ENCODE measurements around the gene MALT1. TPM values are rescaled to one million over a fixed set of nuclear protein-coding genes. Genes with fewer than 3 reads are reported as not detected.

Gene MALT1
- polyA plus RNA-seq, 3 donors, result 18.3 to 24.9 (median 23.8) TPM

DNA sequence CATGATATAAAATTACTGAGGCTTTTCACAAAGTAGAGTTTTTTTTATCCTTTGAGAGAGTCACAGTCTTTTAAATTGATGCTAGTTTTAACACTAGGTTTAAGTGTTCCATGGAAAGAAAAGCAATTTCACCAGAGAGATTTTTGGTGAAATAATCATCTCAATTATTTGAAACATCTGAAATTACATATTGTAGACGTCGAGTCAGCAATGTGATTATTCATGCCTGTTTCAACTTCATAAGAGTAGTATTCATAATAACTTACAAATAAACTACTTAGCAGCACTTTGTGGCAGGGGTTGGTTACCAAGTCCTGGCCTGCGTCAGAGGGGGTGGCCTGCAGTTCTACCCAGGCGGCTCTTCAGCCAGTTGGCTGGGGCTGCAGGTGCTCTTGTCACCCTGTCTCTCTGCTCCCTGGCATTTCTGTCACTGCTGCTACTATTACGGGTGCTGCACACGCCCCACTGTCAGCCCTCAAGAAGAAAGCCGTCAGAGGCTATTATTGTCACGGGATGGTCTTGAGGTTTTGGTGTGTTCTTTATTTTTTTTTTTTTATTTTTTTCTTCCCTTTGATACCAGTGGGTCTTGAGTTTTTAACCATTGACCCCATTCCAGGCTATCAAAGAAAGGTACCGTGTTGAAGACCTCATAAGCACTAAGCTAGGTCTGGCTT lies 50.4 kb downstream of the MALT1 start:
- Histone ChIP-seq H3K9me3 (replicated peaks in 1 of 2; ENCODE audit: control insufficient read depth in 1 of 2, insufficient read depth in 1 of 2, low read length in 2 of 2) (no peaks in the 10 kb centered on the region), H3K79me2 (ENCODE audit: insufficient read depth, low read length) (no peaks in the 10 kb centered on the region), H3K4me3 (replicated peaks in 1 of 3; ENCODE audit: low read depth in 2 of 3, low read length in 3 of 3) (no peak overlapping the region), H3K9ac (ENCODE audit: insufficient read depth, low read length, poor library complexity, severe bottlenecking) (no peak overlapping the region), H4K20me1 (ENCODE audit: insufficient read depth, low read length) (no peaks in the 10 kb centered on the region), H3K4me1 (ENCODE audit: control insufficient read depth in 1 of 2, insufficient read depth in 2 of 2, low read length in 2 of 2) (no peaks in the 10 kb centered on the region), H3K36me3 (replicated peaks in 1 of 2; ENCODE audit: control insufficient read depth in 1 of 2, insufficient read depth in 2 of 2, low read length in 2 of 2) (peaks cover 27 to 94% of the 10 kb centered on the region in 2 donors), H3K27me3 (ENCODE audit: control insufficient read depth in 2 of 2, insufficient read depth in 2 of 2, low read length in 2 of 2) (no peaks in the 10 kb centered on the region), H3K27ac (ENCODE audit: low read depth in 1 of 2, low read length in 2 of 2) (no peak overlapping the region), H2AFZ (ENCODE audit: insufficient read depth, low read depth, low read length, poor library complexity, severe bottlenecking) (no peak overlapping the region), H3K4me2 (replicated peaks; ENCODE audit: extremely low read depth, low read length, poor library complexity, severe bottlenecking) (no peak overlapping the region)
- TF ChIP-seq, protein P1, sequence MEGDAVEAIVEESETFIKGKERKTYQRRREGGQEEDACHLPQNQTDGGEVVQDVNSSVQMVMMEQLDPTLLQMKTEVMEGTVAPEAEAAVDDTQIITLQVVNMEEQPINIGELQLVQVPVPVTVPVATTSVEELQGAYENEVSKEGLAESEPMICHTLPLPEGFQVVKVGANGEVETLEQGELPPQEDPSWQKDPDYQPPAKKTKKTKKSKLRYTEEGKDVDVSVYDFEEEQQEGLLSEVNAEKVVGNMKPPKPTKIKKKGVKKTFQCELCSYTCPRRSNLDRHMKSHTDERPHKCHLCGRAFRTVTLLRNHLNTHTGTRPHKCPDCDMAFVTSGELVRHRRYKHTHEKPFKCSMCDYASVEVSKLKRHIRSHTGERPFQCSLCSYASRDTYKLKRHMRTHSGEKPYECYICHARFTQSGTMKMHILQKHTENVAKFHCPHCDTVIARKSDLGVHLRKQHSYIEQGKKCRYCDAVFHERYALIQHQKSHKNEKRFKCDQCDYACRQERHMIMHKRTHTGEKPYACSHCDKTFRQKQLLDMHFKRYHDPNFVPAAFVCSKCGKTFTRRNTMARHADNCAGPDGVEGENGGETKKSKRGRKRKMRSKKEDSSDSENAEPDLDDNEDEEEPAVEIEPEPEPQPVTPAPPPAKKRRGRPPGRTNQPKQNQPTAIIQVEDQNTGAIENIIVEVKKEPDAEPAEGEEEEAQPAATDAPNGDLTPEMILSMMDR (IDR thresholded peaks at IDR 0.05), result no peak
- intact Hi-C loops (cut with micrococcal nuclease), result no loop called here
- no peak for DNase-seq
- Mint-ChIP-seq H3K27ac (no peak overlapping the region), H3K27me3 (ENCODE audit: low read depth in 3 of 3) (no peaks in the 10 kb centered on the region), H3K9me3 (no peaks in the 10 kb centered on the region), H3K4me3 (no peak overlapping the region), H3K36me3 (peaks cover 60 to 75% of the 10 kb centered on the region in 2 donors), H3K4me1 (no peaks in the 10 kb centered on the region)
- WGBS (ENCODE audit: insufficient coverage), result 70% methylated on average over 2 of the region's 9 CpGs

DNA sequence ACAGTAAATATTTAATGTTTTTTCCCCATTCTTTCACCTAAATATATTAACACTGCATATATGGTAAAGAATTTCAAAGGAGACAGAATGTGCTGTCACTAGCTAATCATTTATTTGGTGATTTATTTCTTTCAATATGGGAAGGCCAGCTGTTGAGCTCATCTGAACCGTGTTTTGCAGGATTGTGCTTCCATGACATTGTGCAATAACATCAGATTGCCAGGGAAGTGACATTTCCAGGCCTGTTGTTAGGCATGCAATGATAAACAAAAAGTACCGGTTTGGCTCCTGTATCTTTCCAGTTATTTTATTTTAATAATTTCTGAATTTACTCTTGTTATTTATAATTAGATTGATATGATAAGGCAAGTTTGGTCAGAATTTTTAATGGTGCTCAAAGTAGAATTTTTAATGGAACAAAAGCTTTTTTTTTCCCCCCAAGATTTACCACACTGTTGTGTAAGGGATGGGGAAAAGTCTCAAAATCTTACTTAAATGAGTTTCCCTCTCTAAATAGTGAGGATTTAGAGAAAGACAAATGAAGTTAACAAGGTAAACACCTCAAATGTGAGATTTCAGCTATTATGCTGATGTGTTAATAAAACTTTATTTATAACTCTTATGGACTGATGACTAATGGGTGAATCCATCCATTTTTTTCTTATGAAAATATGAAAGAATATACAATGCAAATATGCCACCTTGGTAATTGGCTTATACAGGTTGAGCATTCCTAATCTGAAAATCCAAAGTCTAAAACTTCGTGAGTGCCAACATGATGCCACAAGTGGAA lies 52.7 kb downstream of the MALT1 start:
- Mint-ChIP-seq H3K4me3 (no peak overlapping the region), H3K4me1 (no peaks in the 10 kb centered on the region), H3K27me3 (ENCODE audit: low read depth in 3 of 3) (no peaks in the 10 kb centered on the region), H3K36me3 (peaks cover 57 to 71% of the 10 kb centered on the region in 2 donors), H3K9me3 (no peaks in the 10 kb centered on the region), H3K27ac (no peak overlapping the region)
- Histone ChIP-seq H3K4me2 (replicated peaks; ENCODE audit: extremely low read depth, low read length, poor library complexity, severe bottlenecking) (no peak overlapping the region), H3K9me3 (replicated peaks in 1 of 2; ENCODE audit: control insufficient read depth in 1 of 2, insufficient read depth in 1 of 2, low read length in 2 of 2) (no peaks in the 10 kb centered on the region), H3K27me3 (ENCODE audit: control insufficient read depth in 2 of 2, insufficient read depth in 2 of 2, low read length in 2 of 2) (no peaks in the 10 kb centered on the region), H3K27ac (ENCODE audit: low read depth in 1 of 2, low read length in 2 of 2) (no peak overlapping the region), H3K4me1 (ENCODE audit: control insufficient read depth in 1 of 2, insufficient read depth in 2 of 2, low read length in 2 of 2) (no peaks in the 10 kb centered on the region), H3K36me3 (replicated peaks in 1 of 2; ENCODE audit: control insufficient read depth in 1 of 2, insufficient read depth in 2 of 2, low read length in 2 of 2) (peaks cover 14 to 88% of the 10 kb centered on the region in 2 donors), H4K20me1 (ENCODE audit: insufficient read depth, low read length) (no peaks in the 10 kb centered on the region), H3K4me3 (replicated peaks in 1 of 3; ENCODE audit: low read depth in 2 of 3, low read length in 3 of 3) (no peak overlapping the region), H3K9ac (ENCODE audit: insufficient read depth, low read length, poor library complexity, severe bottlenecking) (no peak overlapping the region), H2AFZ (ENCODE audit: insufficient read depth, low read depth, low read length, poor library complexity, severe bottlenecking) (no peak overlapping the region), H3K79me2 (ENCODE audit: insufficient read depth, low read length) (no peaks in the 10 kb centered on the region)
- TF ChIP-seq, protein P1 (IDR thresholded peaks at IDR 0.05), result no peak
- intact Hi-C loops (cut with micrococcal nuclease), result no loop called here
- DNase-seq, result no peak
- no CpG with 5 or more reads among the region's 3 CpGs for WGBS (ENCODE audit: insufficient coverage)

Measured in CD14-positive monocyte (primary cell).